GM12864 (cell line): ENCODE results near the gene MRPL53.

Source experiments
- DNase-seq: peaks from one replicate; pipeline ENCODE4 v3.0.0-alpha.2; 2011; ENCODE audit warnings: low read depth
- H3K4me3 ChIP-seq: 2 replicates; pipeline ENCODE4 v1.5.1; 2011; ENCODE audit warnings: mild to moderate bottlenecking, low read depth, low read length, control low read depth
- TF ChIP-seq, protein P1 (sequence below): IDR thresholded peaks from 2 replicates; pipeline ENCODE4 v1.5.1; 2011; ENCODE audit warnings: low read depth, mild to moderate bottlenecking, moderate library complexity, low read length, control low read depth, inconsistent platforms; ENCODE audit errors: missing control alignments

MRPL53 gene

DNA sequence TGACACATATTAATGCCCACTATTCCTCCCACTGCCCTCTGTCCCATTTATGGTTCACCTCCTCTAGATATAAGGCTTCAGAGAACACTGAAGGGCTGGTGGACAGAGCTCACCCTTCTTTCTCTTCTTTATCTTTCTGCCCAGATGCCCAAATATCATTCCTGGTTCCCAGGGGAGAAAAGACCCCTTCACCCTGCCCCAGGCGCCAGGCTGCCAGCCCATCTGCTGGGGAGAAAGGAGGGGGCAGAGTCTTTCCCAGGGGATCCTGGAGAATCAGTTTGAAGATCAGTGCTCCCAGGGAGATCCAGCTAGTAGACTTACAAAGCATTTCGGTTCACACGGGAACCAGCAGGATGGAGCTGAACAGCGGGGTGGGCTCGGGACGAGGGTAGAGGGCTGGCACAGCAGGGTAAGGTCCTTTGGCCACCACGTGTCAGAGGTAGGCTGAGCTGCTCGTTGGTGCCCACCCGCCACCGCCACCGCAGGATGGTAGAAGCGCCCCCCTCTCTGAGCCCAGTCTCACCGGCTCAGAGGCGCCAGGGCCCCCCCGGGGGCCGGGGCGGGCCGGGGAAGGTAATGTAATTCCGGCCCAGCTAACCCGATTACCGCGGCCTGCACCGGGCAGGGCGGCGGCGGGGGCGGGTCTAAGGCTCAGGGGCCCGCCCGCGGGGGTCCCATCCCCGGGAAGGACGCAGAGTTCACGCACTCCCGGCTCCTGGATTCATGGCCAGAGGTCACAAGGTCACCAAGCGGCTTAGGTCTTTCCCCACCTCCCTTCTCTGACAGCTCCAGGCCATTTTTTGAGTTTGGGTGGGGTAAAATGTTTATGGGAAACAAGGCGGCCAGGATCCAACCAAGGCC, 40.5 kb upstream of the MRPL53 start:
- no peak overlapping the region for H3K4me3 ChIP-seq

DNA sequence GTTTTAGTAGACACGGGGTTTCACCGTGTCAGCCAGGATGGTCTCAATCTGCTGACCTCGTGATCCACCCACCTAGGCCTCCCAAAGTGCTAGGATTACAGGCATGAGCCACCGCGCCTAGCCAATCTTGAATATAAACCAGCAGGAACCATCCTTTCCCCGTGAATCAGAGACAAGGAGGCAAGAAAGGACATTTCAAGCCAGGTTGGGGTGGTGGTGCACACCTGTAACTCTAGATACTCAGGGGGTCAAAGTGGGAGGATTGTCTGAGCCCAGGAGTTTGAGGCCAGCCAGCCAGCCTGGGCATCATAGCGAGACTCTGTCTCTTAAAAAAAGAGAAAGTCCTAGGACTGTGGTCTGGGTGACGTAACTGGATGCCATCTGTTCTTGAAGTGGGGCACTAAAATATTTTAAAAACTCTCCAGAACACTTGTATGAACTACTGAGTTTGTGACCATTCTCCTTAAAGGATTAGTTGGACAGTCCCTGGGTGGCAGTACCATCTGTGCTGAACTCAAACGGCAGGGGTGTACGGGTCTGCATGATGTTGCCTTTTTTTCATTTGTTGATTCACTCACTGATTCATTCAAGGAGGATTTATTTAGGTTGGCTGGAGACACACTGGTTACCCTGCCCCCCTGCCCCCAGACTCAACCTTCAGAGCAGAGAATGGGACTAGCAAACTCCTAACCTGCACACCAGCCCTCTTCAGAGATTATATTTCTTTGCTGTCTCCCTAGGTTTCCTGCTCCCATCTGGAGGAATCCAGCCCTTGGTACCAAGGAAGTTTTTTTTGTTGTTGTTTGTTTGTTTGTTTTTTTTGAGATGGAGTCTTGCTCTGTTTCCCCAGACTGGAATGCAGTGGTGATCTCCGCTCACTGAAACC, 38.9 kb upstream of the MRPL53 start:
- TF ChIP-seq, protein P1, sequence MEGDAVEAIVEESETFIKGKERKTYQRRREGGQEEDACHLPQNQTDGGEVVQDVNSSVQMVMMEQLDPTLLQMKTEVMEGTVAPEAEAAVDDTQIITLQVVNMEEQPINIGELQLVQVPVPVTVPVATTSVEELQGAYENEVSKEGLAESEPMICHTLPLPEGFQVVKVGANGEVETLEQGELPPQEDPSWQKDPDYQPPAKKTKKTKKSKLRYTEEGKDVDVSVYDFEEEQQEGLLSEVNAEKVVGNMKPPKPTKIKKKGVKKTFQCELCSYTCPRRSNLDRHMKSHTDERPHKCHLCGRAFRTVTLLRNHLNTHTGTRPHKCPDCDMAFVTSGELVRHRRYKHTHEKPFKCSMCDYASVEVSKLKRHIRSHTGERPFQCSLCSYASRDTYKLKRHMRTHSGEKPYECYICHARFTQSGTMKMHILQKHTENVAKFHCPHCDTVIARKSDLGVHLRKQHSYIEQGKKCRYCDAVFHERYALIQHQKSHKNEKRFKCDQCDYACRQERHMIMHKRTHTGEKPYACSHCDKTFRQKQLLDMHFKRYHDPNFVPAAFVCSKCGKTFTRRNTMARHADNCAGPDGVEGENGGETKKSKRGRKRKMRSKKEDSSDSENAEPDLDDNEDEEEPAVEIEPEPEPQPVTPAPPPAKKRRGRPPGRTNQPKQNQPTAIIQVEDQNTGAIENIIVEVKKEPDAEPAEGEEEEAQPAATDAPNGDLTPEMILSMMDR: no peak
- H3K4me3 ChIP-seq: no peak overlapping the region
- DNase-seq: no peak

More for the DNA sequence above, 40.5 kb upstream of the MRPL53 start:
- TF ChIP-seq, protein P1: no peak
- DNase-seq: no peak

DNA sequence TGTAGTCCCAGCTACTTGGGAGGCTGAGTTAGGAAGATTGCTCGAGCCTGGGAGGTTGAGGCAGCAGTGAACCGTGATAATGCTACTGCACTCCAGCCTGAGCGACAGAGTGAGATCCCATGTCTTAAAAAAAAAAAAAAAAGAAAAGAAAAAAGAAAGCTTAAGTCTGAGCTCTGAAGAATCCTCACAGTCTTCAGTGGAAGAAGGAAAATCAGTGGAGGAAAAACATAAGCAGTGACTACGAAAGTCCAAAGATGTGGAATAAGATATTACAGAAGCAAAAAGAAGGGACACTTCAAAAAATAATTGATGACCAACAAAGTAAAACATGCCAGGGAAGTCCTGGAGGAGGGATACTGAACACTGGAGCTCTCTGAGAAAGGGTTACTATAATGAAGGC, 37.8 kb upstream of the MRPL53 start:
- TF ChIP-seq, protein P1: no peak
- H3K4me3 ChIP-seq: no peak overlapping the region
- DNase-seq: no peak

DNA sequence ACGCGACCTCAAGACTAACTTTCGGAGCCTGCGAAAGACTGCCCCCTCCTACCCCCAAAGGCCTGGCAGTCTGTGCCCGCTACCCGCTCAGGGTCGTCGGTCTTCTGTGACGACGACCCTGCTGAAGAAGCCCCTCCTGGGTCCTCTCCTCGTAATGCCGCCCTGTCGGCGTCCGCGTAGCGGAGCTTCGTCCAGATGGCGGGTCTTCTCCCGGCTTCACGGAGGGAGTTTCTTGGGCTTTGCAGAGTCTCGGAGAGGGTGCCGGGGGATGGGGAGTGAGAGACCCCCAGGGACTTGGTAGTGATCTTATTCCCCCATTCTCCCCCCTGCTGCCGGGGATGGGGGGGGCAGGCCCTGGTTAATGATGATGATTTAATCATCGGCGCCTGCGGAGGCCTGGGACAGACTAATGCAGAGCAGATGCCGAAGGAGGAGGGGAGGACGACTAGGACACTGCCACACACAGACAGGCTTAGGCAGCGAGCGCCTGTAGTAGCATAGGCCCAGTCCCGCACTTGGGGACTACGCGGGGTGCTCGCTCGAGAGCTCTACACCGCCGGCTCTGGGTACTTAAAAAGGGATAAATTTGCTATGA, 35.5 kb upstream of the MRPL53 start:
- H3K4me3 ChIP-seq: peak overlapping the region; percentile 79
- TF ChIP-seq, protein P1: no peak
- DNase-seq: no peak

DNA sequence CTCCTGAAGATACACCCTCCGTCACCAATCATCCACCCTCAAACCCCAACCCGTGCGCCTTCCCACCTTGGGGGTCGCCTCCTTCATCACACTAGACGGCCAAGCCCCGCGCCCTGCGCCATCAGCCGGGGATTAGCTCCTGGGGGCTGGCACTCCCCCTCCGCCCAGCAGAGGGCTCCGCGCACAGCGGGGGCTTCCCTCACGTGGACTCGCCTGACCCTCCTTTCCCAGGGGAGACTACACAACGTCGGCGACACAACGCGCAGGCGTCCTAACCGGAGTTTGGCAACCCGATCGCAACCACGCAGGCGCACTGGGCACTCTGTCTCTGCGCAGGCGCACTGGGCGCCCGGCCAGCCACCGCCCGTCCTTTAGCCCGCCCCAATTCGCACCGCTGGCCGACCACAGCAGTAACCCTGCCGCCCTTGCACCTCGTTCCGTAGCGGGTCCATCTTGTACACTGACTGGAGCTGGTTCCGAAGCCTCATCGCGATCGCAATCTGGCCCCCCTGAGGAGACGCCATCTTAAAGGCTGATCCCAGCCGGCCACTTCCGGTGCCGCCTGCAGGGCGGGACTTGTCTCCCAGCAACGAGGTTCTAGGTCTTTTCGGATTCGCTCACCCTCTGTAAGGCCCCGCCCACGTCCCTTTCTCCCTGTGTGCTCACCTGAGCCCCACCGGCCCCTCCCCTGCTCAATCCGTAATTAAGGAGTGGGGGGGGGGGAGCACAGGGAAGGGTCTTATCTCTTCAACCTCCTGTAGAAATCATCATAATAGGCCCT, 34.9 kb upstream of the MRPL53 start, which contains the start of gene PCGF1:
PCGF1 (minus strand) TSS at position 551 of the 781 bp plus-strand sequence; CDS start at position 524, 27 bp downstream.
- TF ChIP-seq, protein P1: peak; percentile 57
- peak; percentile 96 for DNase-seq

DNA sequence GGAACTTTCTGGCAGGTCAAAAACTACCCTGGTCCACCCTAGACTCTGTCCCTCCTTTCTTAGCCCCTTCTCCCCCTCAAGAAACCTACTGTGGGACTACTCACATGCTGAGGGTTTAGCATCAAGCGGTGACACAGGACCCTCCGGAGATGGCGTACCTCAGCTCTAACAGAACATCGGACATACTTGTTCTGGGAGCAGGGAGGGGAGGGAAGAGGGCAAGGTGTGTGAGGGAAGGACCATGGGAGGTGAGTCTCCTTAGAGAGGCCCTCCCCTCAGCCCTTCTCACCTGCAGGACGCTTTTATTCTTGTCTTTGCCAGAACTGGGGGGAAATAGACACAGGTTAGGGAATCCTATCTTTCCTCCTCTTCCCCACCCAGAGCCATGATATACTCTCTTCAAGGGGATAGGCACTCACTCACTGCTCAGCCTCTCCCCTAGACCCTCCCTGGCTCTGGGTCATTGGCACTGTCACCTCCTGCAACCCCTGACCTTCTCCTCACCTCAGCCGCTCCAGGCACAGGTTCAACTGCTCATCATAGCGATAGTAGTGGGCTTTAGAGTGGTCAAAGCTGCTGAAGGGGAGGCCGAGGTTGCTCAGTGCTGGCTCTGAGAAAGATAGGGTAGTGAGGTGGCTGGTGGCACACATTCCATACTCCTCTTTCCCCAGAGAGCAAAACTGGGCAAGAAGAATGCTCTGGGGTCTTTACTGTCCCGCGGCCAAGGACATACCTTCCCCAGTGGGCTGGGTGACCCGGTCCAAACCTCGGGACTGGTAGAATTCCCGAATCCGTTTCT, 33.2 kb upstream of the MRPL53 start:
- DNase-seq: no peak
- no peak overlapping the region for H3K4me3 ChIP-seq
- TF ChIP-seq, protein P1: no peak

More for the DNA sequence above, 34.9 kb upstream of the MRPL53 start, which contains the start of gene PCGF1:
- peak within 1 kb of the TSS; percentile 79 for H3K4me3 ChIP-seq
